Activated CD8-positive, alpha-beta memory T cell treated with anti-CD3 and anti-CD28 coated beads, Interleukin-2, amount 50 U/mL, for 1 hour (primary cell): Measurements from ENCODE around the gene KCNQ1.
A peak's percentile ranks its signal among the peaks of the same experiment; 100 is the strongest.

Source experiments
- DNase-seq: peaks from one replicate; pipeline ENCODE4 v3.0.0-alpha.2; 2020; ENCODE audit errors: extremely low read depth

Gene KCNQ1

GRCh38 chr11:2696455-2696854 is 251.6 kb downstream of the KCNQ1 start:
- no peak for DNase-seq

- DNase-seq: no peak
These were observed 253.1 kb downstream of the KCNQ1 start for GRCh38 chr11:2697866-2698265.

GRCh38 chr11:2698386-2699184 is 253.8 kb downstream of the KCNQ1 start:
- DNase-seq: no peak

GRCh38 chr11:2699185-2699530 is 254.3 kb downstream of the KCNQ1 start:
- no peak for DNase-seq

- peak; percentile 57 for DNase-seq
These were observed 255.0 kb downstream of the KCNQ1 start, which contains the start of gene KCNQ1OT1 for GRCh38 chr11:2699531-2700414. Gene KCNQ1OT1 (minus strand): TSS chr11:2699994.

GRCh38 chr11:2700415-2701211 is 255.8 kb downstream of the KCNQ1 start:
- no peak for DNase-seq

- no peak for DNase-seq
These were observed 256.4 kb downstream of the KCNQ1 start for GRCh38 chr11:2701230-2701629.

- DNase-seq: no peak
These were observed 257.2 kb downstream of the KCNQ1 start for GRCh38 chr11:2701898-2702434.

- DNase-seq: no peak
These were observed 258.1 kb downstream of the KCNQ1 start for GRCh38 chr11:2702771-2703362.

GRCh38 chr11:2703363-2704141 is 258.7 kb downstream of the KCNQ1 start:
- DNase-seq: no peak

GRCh38 chr11:2704356-2704755 is 259.5 kb downstream of the KCNQ1 start:
- DNase-seq: no peak

- no peak for DNase-seq
These were observed 260.2 kb downstream of the KCNQ1 start for GRCh38 chr11:2704896-2705606.

- no peak for DNase-seq
These were observed 261.5 kb downstream of the KCNQ1 start for GRCh38 chr11:2706321-2706720.

- no peak for DNase-seq
These were observed 262.9 kb downstream of the KCNQ1 start for GRCh38 chr11:2707736-2708135.

GRCh38 chr11:2708151-2708581 is 263.4 kb downstream of the KCNQ1 start:
- no peak for DNase-seq

- no peak for DNase-seq
These were observed 264.0 kb downstream of the KCNQ1 start for GRCh38 chr11:2708757-2709281.

GRCh38 chr11:2709429-2709828 is 264.6 kb downstream of the KCNQ1 start:
- no peak for DNase-seq

GRCh38 chr11:2711161-2711560 is 266.4 kb downstream of the KCNQ1 start:
- DNase-seq: no peak

- no peak for DNase-seq
These were observed 268.3 kb downstream of the KCNQ1 start for GRCh38 chr11:2713094-2713493.
